Skin epidermis (tissue), 12 donors: ENCODE data around the gene DNM3.
"Not testable (repeated sequence)": the region's sequence is repeated elsewhere in the genome, so short reads cannot be mapped to it uniquely, and the experiment has no call there.

Source experiments
- H3K27ac ChIP-seq, 21 experiments: fragments of 200-600 bp; sonication (generic) in 11 of 21; one replicate each; pipeline ENCODE4 v1.5.0; 2020; ENCODE audit warnings: mild to moderate bottlenecking in 3 of 21, inconsistent platforms in 2 of 21, moderate library complexity in 2 of 21
- H3K4me3 ChIP-seq, 7 experiments: fragments of 200-600 bp; sonication (generic) in 2 of 7; one replicate each; pipeline ENCODE4 v1.5.0; 2020; ENCODE audit warnings: inconsistent platforms in 2 of 7, mild to moderate bottlenecking in 2 of 7, moderate library complexity in 1 of 7

DNM3 gene

GRCh38 chr1:171841050-171841910, at the start of gene DNM3:
Gene DNM3, plus strand, starts transcription at chr1:171841498. Its CDS starts 159 bp downstream, at chr1:171841657.
- Histone ChIP-seq H3K27ac (peak within 1 kb of the TSS in 17 of 21 experiments; percentile 28 to 81 (median 65)), H3K4me3 (peak within 1 kb of the TSS; percentile 47 to 75 (median 70))

GRCh38 chr1:171792656-171793369, 48.5 kb upstream of the DNM3 start:
- Histone ChIP-seq H3K27ac (no peak overlapping the region), H3K4me3 (no peak overlapping the region)

DNA sequence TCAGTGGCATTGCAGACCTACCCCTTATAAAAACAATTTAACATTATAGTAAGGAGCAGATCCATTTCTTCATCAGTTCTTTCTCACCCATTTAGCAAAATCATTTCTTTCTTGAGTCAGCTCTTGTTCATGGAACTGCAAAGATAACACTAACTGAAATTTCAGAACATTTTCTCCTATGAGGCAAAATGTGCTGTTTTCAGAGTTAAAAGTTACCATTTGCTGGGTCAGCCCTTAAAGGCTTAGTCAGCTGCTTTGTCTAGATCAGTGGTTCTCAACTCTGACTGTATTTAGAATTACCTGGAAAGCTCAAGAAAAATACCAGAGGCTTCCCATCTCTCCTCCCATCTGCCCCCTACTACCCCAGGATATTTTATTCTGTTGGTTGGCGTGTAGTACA, 47.7 kb upstream of the DNM3 start:
- Histone ChIP-seq H3K27ac (no peak overlapping the region), H3K4me3 (no peak overlapping the region)

DNA sequence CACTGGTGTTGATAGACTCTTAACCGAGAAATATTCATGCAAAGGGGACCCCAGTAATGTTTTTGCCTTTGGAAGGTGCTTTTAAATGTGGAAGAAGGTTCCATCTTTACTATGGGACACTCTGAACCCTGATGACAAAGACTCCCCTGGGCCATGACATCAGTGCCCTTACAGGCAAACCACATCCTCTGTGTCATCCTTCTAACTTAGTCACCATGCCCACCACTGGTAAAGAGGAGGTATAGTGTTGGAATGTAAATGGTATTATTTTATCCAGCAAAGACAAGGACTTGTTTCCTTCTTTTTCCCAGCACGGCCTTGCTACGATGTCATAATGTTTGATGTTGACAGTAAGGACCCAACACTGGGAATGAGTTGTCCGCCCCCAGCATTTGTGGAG, 47.2 kb upstream of the DNM3 start:
- no peak overlapping the region for H3K4me3 ChIP-seq
- no peak overlapping the region for H3K27ac ChIP-seq

- H3K4me3 ChIP-seq: no peak overlapping the region
- no peak overlapping the region for H3K27ac ChIP-seq
Observed at GRCh38 chr1:171796592-171796991, 44.7 kb upstream of the DNM3 start.

GRCh38 chr1:171798311-171798710, 43.0 kb upstream of the DNM3 start:
- no peak overlapping the region for H3K27ac ChIP-seq

GRCh38 chr1:171798765-171799164, 42.5 kb upstream of the DNM3 start:
- H3K27ac ChIP-seq: no peak overlapping the region
- H3K4me3 ChIP-seq: no peak overlapping the region

More at GRCh38 chr1:171798311-171798710, 43.0 kb upstream of the DNM3 start:
- H3K4me3 ChIP-seq: no peak overlapping the region

GRCh38 chr1:171799166-171799565, 42.1 kb upstream of the DNM3 start:
- no peak overlapping the region for H3K4me3 ChIP-seq

DNA sequence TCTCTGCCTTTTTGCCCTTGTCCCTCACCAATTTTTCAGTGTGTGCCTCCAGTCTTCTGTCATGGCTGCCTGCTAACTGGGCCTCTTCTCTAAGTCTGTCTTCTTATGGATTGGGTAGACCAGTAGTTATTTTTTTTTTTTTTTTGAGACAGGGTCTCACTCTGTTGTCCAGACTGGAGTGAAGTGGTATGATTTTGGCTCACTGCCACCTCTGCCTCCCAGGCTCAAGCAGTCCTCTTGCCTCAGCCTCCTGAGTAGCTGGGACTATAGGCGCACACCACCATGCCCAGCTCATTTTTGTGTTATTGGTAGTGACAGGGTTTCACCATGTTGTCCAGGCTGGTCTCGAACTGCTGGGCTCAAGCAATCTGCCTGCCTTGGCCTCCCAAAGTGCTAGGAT, 41.6 kb upstream of the DNM3 start:
- H3K27ac ChIP-seq, H3K4me3 ChIP-seq: not testable (repeated sequence)

More at GRCh38 chr1:171799166-171799565, 42.1 kb upstream of the DNM3 start:
- no peak overlapping the region for H3K27ac ChIP-seq

DNA sequence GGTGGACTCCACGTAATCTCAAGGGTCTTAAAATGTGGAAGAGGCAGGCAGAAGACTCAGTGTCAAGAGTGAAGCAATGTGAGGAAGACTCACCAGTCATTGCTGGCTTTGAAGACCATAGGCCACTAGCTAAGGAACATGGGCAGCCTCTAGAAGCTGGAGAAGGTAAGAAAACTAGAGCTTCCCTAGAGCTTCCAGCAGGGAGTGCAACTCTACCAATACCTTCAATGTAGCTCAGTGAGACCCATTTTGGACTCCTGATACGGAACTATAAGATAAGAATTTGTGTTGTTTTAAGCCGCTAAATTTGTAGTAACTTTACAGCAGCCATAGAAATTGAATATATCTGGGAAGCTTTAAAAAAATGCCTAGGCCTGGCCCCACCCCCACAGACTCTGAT, 41.0 kb upstream of the DNM3 start:
- no peak overlapping the region for H3K27ac ChIP-seq
- H3K4me3 ChIP-seq: no peak overlapping the region

DNA sequence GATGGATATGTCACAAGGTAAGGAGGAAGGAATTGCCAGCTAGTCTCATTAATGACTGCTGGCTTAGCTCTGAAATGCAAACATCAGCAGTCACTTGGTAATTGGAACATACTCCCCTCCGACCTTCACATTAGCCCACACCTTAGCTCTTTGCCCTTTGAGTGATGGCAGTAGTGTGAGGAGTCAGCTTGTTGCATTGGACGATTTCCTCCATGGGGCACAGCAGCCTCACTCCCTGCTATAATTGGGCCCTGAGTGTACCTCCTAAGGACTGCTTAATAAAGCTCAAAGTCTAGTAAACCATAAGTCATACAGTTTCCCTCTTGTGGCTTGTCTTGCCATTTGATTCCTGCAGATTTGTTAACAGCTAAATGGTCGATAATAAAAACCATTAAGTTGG, 40.4 kb upstream of the DNM3 start:
- Histone ChIP-seq H3K4me3 (no peak overlapping the region), H3K27ac (no peak overlapping the region)

DNA sequence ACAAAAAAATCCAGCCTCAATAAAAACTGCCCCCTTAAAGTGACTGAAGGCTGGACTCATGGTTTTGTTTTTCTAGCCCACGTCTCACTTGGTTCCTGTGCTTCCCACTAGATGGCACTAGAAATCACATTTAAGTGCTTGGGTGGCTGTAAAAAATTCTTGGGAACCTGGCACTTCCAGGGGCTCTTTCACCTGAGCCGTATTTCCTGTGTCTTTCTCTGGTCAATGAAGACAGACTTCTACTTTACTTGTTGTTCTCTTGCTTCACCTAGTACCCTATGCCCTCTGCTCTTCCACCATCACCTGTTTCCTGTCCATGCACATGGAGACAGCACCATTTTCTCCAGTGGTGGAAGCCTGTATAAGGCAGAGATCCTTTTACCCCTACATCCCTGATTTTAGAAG, 39.8 kb upstream of the DNM3 start:
- Histone ChIP-seq H3K27ac (no peak overlapping the region), H3K4me3 (no peak overlapping the region)

DNA sequence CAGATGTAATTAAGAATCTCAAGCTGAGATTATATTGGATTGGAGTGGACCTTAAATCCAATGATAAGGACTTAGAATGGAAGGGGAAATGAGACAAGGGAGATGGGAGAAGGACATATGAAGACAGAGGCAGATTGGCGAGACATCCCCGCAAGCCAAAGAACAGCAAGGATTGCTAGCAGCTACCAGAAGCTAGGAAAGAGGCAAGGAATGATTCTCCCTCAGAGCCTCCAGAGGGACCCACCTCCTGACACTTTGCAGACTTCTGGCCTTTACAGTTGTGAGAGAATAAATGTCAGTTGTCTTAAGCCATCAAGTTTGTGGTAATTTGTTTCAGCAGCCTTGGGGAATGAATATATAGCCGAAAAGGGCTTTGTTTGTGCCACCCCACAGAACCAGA, 39.1 kb upstream of the DNM3 start:
- no peak overlapping the region for H3K4me3 ChIP-seq
- H3K27ac ChIP-seq: peak overlapping the region in 1 of 21 experiments; percentile 44

GRCh38 chr1:171803045-171803444, 38.3 kb upstream of the DNM3 start:
- Histone ChIP-seq H3K4me3 (no peak overlapping the region), H3K27ac (peak overlapping the region in 2 of 21 experiments; percentile 7 to 44)

- Histone ChIP-seq H3K4me3 (no peak overlapping the region), H3K27ac (peak overlapping the region in 1 of 21 experiments; percentile 7)
Observed at GRCh38 chr1:171803461-171804022, 37.8 kb upstream of the DNM3 start.

GRCh38 chr1:171805395-171806115, 35.7 kb upstream of the DNM3 start:
- Histone ChIP-seq H3K4me3 (no peak overlapping the region), H3K27ac (peak overlapping the region in 1 of 21 experiments; percentile 21)

DNA sequence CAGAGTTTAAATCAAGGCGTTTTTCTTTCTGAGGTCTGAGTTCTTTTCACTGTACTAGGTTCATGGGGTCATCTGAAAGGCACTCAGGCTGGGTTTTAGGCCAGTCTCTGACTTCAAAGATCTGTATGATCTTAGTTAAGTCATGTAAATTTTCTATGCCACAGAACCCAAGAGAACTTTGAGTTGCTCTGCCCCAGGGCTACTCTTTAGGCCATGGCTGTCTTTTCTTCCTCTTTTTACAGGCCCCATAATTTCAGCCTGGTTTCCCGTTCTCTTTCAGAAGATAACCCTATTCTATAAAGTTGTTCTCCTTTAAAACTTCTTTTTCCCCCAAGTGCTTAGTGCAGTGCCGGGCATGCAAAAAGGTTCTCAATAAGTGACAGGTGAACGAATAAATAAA, 33.7 kb upstream of the DNM3 start:
- Histone ChIP-seq H3K4me3 (no peak overlapping the region), H3K27ac (no peak overlapping the region)

DNA sequence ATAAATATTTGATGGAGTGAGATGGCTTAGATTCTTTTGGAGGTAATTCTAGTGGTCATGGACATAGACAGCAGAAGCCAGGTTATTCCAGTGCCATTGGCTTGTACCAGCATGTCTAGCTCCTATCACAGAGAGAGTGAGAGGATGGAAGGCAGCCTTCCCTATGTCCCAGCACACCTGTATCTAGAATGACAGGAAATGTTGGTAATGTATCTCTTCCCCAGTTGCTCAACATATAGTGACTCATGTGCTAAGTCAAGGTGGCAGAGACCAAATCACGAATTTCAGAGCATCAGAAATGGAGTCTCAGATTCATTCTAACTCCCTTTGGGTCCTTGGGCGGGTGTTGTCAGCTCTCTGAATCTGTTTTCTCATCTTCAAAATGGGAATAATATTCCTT, 31.5 kb upstream of the DNM3 start:
- no peak overlapping the region for H3K27ac ChIP-seq

DNA sequence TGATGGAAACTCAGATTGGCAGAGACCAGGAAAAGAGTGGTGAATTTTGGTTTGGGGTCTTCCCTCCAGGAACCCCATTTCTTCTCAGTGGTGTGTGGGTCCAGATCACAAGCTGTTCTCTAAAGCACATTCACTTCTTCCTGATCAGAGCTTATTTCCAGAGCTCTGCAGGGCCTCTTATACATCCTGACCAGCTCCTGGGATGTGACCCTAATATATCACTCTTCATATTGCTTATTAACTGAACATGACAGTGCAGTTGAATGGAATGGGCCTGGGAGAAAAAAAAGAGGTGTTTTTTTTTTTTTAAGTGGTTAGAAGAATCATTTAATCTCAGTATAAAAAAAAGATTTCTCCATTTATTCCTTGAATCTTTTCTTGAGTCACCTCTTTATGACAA, 29.6 kb upstream of the DNM3 start:
- Histone ChIP-seq H3K27ac (no peak overlapping the region), H3K4me3 (no peak overlapping the region)

More for the DNA sequence above, 31.5 kb upstream of the DNM3 start:
- no peak overlapping the region for H3K4me3 ChIP-seq

DNA sequence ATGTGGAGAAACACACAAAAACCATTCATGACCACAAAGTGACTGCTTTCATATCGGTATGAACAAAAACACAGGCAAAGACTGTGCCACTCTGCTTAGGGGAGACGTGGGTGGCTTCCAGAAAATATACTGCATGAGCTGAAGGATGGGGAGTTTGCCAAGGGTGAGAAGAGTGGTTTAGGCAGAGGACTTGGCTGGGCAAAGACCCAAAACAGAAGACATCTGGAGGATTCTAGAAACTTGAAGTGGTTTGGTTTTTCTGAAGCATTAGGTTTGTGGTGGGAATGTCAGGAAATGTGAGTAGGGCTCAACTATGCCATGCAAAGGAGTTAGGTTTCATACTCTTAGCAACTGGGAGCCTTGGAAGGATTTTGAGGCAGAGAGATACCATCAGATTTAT, 26.6 kb upstream of the DNM3 start:
- no peak overlapping the region for H3K4me3 ChIP-seq
- no peak overlapping the region for H3K27ac ChIP-seq
